Right lobe of liver (tissue), 4 donors: ENCODE measurements around the gene DYNC1I2.

ENCODE experiments used
- POLR2A ChIP-seq: fragments of 450-650 bp; IDR thresholded peaks from one replicate; pipeline ENCODE4 v1.6.1; 2017; ENCODE audit warnings: antibody characterized with exemption, mild to moderate bottlenecking
- TF ChIP-seq, protein P1 (sequence below), 4 donors: fragments of 200-600 bp in 3 of 4; fragments of 450-650 bp in 1 of 4; IDR thresholded peaks; one replicate each; pipeline versions ENCODE4 v1.5.1 to v1.8.0; 2016 to 2022; ENCODE audit warnings: antibody characterized with exemption in 4 of 4, mild to moderate bottlenecking in 2 of 4
- donor health status: DM: no; HTN: no; CAD: no.
- donor health status: DM: no; HTN: no; CAD: no.
- donor health status: DM: no; HTN: yes; CAD: no.

DNA sequence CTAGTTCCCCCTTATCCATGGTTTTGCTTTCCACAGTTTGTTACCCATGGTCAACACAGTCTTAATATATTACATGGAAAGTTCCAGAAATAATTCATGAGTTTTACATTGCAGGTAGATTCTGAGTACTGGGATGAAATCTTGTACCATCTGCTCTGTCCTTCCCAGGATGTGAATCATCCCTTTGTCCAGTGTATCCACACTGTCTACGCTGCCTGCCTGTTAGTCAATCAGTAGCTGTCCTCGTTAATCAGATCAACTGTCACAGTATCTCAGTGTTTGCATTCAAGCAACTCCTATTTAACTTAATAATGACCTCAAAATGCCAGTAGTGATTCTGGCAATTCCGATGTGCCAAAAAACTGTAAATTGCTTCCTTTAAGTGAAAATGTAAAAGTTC is 76.3 kb downstream of the DYNC1I2 start:
- TF ChIP-seq, protein P1, sequence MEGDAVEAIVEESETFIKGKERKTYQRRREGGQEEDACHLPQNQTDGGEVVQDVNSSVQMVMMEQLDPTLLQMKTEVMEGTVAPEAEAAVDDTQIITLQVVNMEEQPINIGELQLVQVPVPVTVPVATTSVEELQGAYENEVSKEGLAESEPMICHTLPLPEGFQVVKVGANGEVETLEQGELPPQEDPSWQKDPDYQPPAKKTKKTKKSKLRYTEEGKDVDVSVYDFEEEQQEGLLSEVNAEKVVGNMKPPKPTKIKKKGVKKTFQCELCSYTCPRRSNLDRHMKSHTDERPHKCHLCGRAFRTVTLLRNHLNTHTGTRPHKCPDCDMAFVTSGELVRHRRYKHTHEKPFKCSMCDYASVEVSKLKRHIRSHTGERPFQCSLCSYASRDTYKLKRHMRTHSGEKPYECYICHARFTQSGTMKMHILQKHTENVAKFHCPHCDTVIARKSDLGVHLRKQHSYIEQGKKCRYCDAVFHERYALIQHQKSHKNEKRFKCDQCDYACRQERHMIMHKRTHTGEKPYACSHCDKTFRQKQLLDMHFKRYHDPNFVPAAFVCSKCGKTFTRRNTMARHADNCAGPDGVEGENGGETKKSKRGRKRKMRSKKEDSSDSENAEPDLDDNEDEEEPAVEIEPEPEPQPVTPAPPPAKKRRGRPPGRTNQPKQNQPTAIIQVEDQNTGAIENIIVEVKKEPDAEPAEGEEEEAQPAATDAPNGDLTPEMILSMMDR (IDR thresholded peaks at IDR 0.05): no peak
- TF ChIP-seq POLR2A: no peak
